GM20000 (cell line): ENCODE measurements around the gene RASSF1.

Experiments
- DNase-seq: peaks from one replicate; pipeline ENCODE4 v3.0.0; 2012; ENCODE audit warnings: low spot score
- TF ChIP-seq, protein P1 (sequence below): IDR thresholded peaks from 2 replicates; pipeline ENCODE4 v1.5.1; 2012; ENCODE audit warnings: mild to moderate bottlenecking, control low read depth; ENCODE audit errors: extremely low read depth, missing control alignments

RASSF1 gene

DNA sequence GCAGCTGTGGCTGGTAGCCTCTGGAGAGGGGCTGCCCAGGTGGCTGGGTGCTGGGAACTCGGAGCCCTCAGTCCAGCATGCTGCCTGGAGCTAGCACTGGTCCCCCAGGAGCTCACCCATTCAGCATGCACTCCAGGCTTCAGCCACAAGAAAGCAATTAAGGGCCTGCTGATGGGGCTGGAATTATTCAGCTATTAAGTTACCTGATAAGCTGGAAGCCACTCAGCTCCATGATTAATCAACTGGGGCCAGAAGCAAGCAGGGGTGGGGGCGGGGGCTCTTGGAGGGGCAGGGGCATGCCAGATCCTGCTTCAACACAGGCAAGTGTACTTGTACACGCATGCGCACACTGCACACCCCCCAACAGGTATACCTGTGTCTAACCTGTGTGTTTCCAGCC, 40.7 kb upstream of the RASSF1 start:
- no peak for DNase-seq
- TF ChIP-seq, protein P1, sequence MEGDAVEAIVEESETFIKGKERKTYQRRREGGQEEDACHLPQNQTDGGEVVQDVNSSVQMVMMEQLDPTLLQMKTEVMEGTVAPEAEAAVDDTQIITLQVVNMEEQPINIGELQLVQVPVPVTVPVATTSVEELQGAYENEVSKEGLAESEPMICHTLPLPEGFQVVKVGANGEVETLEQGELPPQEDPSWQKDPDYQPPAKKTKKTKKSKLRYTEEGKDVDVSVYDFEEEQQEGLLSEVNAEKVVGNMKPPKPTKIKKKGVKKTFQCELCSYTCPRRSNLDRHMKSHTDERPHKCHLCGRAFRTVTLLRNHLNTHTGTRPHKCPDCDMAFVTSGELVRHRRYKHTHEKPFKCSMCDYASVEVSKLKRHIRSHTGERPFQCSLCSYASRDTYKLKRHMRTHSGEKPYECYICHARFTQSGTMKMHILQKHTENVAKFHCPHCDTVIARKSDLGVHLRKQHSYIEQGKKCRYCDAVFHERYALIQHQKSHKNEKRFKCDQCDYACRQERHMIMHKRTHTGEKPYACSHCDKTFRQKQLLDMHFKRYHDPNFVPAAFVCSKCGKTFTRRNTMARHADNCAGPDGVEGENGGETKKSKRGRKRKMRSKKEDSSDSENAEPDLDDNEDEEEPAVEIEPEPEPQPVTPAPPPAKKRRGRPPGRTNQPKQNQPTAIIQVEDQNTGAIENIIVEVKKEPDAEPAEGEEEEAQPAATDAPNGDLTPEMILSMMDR: no peak

GRCh38 chr3:50380405-50381085, 39.9 kb upstream of the RASSF1 start:
- TF ChIP-seq, protein P1: no peak
- no peak for DNase-seq

- TF ChIP-seq, protein P1: no peak
- no peak for DNase-seq
Observed at GRCh38 chr3:50378757-50379156, 38.1 kb upstream of the RASSF1 start.

- DNase-seq: no peak
- TF ChIP-seq, protein P1: no peak
Observed at GRCh38 chr3:50378024-50378423, 37.4 kb upstream of the RASSF1 start.

DNA sequence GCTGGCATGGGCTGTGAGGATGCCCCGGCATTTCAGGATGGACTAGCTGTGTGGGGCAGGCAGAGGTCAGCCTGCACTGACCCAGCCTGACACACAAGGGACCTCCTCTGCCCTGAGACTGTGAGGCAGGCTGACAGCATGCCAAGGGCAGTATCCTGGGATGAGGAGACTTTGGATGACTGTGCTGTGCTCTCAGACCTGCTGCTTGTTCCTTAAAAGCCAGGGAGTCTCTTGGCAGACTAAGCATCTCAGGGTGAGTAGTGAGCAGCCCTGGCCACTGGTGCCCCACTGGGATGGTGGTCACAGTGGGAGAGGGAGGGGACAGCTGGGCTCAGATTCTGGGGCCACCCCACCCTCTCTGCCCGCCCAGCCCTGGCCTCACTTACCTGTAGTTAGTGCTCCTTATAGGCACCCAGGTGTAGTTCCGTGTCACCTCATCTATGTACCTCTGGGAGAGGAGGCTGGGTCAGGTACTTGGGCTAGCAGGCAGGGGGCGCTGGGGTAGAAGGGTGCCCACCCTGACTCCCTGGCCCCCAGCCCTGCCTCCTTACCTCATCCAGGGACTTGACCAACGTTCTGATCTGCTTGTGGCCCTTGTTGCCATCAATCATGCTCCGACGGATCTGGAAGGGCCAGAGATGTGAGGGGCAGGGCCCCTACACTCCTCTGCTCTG, 34.8 kb upstream of the RASSF1 start:
- TF ChIP-seq, protein P1: no peak
- no peak for DNase-seq

GRCh38 chr3:50374363-50375257, 34.0 kb upstream of the RASSF1 start:
- no peak for DNase-seq
- TF ChIP-seq, protein P1: no peak
